ENCODE measurements around the gene GPS1. TPM values are rescaled to one million over a fixed set of nuclear protein-coding genes. Genes with fewer than 3 reads are reported as not detected.

GPS1 gene
- polyA plus RNA-seq, 1 of the 3 experiments (the other 2 are of a cell fraction): 264 TPM

GRCh38 chr17:82084373-82085030 lies 32.8 kb downstream of the GPS1 start:
- Histone ChIP-seq H2AFZ (ENCODE audit: low read depth) (no peak overlapping the region), H3K9ac (no peak overlapping the region), H3F3A (replicated peaks; ENCODE audit: insufficient read depth) (peaks cover 3% of the 10 kb centered on the region), H3K9me3 (no peaks in the 10 kb centered on the region), H3K36me3 (replicated peaks in 1 of 2; ENCODE audit: control insufficient read depth in 1 of 2, insufficient read depth in 2 of 2, low read length in 1 of 2) (peaks cover 21 to 97% of the 10 kb centered on the region in 2 experiments), H3K9me2 (no peaks in the 10 kb centered on the region), H3K27ac (ENCODE audit: low read depth in 2 of 2, low read length in 1 of 2) (no peak overlapping the region), H3K79me2 (ENCODE audit: insufficient read depth) (no peaks in the 10 kb centered on the region), H4K20me1 (ENCODE audit: insufficient read depth) (no peaks in the 10 kb centered on the region), H3K27me3 (ENCODE audit: insufficient read depth) (no peaks in the 10 kb centered on the region), H3K4me2 (no peak overlapping the region), H3K4me1 (ENCODE audit: control insufficient read depth in 1 of 2, insufficient read depth in 2 of 2, low read depth in 1 of 2, low read length in 1 of 2) (no peaks in the 10 kb centered on the region), H3K4me3 (ENCODE audit: low read depth in 2 of 2, low read length in 1 of 2) (no peak overlapping the region)
- CTCF ChIA-PET: interaction anchor here (2.2 kb wide), 1 partner anchor 54 kb away, joined by 8 read pairs; no protein-coding TSS in a partner anchor
- no peak for TF ChIP-seq SMC3 (IDR thresholded peaks at IDR 0.05; ENCODE audit: low read depth, low read length)
- no peak for TF ChIP-seq TCF12 (IDR thresholded peaks at IDR 0.05)
- no peak for TF ChIP-seq FOXJ3 (CRISPR knock-in tag; IDR thresholded peaks at IDR 0.05)
- TF ChIP-seq POLR2AphosphoS5 (IDR thresholded peaks at IDR 0.05; ENCODE audit: low read depth, low read length): no peak
- no peak for TF ChIP-seq YY1 (IDR thresholded peaks at IDR 0.05; ENCODE audit: low read depth)
- no peak for TF ChIP-seq CTCF (IDR thresholded peaks at IDR 0.05)
- no peak for TF ChIP-seq EP300 (IDR thresholded peaks at IDR 0.05; ENCODE audit: borderline replicate concordance in 1 of 2, low read depth in 1 of 2, low read length in 1 of 2)
- no peak for TF ChIP-seq NFIC (IDR thresholded peaks at IDR 0.05; ENCODE audit: borderline replicate concordance)
- TF ChIP-seq FOSL2 (IDR thresholded peaks at IDR 0.05; ENCODE audit: borderline replicate concordance, low read depth): no peak
- no peak for TF ChIP-seq GABPA (IDR thresholded peaks at IDR 0.05; ENCODE audit: low read depth)
- TF ChIP-seq, protein P1, sequence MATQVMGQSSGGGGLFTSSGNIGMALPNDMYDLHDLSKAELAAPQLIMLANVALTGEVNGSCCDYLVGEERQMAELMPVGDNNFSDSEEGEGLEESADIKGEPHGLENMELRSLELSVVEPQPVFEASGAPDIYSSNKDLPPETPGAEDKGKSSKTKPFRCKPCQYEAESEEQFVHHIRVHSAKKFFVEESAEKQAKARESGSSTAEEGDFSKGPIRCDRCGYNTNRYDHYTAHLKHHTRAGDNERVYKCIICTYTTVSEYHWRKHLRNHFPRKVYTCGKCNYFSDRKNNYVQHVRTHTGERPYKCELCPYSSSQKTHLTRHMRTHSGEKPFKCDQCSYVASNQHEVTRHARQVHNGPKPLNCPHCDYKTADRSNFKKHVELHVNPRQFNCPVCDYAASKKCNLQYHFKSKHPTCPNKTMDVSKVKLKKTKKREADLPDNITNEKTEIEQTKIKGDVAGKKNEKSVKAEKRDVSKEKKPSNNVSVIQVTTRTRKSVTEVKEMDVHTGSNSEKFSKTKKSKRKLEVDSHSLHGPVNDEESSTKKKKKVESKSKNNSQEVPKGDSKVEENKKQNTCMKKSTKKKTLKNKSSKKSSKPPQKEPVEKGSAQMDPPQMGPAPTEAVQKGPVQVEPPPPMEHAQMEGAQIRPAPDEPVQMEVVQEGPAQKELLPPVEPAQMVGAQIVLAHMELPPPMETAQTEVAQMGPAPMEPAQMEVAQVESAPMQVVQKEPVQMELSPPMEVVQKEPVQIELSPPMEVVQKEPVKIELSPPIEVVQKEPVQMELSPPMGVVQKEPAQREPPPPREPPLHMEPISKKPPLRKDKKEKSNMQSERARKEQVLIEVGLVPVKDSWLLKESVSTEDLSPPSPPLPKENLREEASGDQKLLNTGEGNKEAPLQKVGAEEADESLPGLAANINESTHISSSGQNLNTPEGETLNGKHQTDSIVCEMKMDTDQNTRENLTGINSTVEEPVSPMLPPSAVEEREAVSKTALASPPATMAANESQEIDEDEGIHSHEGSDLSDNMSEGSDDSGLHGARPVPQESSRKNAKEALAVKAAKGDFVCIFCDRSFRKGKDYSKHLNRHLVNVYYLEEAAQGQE (IDR thresholded peaks at IDR 0.05; ENCODE audit: low read depth, low read length): no peak
- no peak for TF ChIP-seq CHD2 (IDR thresholded peaks at IDR 0.05; ENCODE audit: low read length, partially characterized antibody)
- TF ChIP-seq RAD21 (IDR thresholded peaks at IDR 0.05; ENCODE audit: low read length): no peak
- TF ChIP-seq SIN3A (IDR thresholded peaks at IDR 0.05; ENCODE audit: borderline replicate concordance, low read depth, low read length): no peak
- no peak for TF ChIP-seq JUND (IDR thresholded peaks at IDR 0.05)
- no peak for TF ChIP-seq RCOR1 (IDR thresholded peaks at IDR 0.05; ENCODE audit: low read length)
- no peak for DNase-seq
- POLR2A ChIA-PET: no interaction called here
- WGBS (ENCODE audit: low lambda C conversion rate): 96% methylated on average over 28 of the region's 31 CpGs

Data from SK-N-SH (cell line).